ENCODE data around the gene CCDC134. TPM values are rescaled to one million over a fixed set of nuclear protein-coding genes. Genes with fewer than 3 reads are reported as not detected.

The CCDC134 gene
- total RNA-seq (12.2 TPM), polyA plus RNA-seq (ENCODE audit: insufficient read depth, low read depth, low replicate concordance) (5.0 TPM)
- long read RNA-seq, donor 1, partial matches to known transcripts, result 8 of 8 reads
- long read RNA-seq, donor 1, other reads (novel, unspliced or antisense), result 0 of 8 reads
- long read RNA-seq, donor 2, partial matches to known transcripts, result 0 of 2 reads
- long read RNA-seq, donor 2, other reads (novel, unspliced or antisense), result 0 of 2 reads
- long read RNA-seq, donor 3, result 0 reads
- long read RNA-seq, donor 4, partial matches to known transcripts, result 0 of 1 reads
- long read RNA-seq, donor 4, other reads (novel, unspliced or antisense), result 0 of 1 reads
- long read RNA-seq, donor 5, result 0 reads
- long read RNA-seq, donor 6, result 0 reads
- long read RNA-seq, donor 7, partial matches to known transcripts, result 0 of 4 reads
- long read RNA-seq, donor 7, other reads (novel, unspliced or antisense), result 0 of 4 reads
- long read RNA-seq, donor 8, partial matches to known transcripts, result 0 of 2 reads
- long read RNA-seq, donor 8, other reads (novel, unspliced or antisense), result 0 of 2 reads
- long read RNA-seq, donor 9, partial matches to known transcripts, result 0 of 1 reads
- long read RNA-seq, donor 9, other reads (novel, unspliced or antisense), result 0 of 1 reads
- long read RNA-seq, donor 10, partial matches to known transcripts, result 0 of 2 reads
- long read RNA-seq, donor 10, other reads (novel, unspliced or antisense), result 0 of 2 reads

DNA sequence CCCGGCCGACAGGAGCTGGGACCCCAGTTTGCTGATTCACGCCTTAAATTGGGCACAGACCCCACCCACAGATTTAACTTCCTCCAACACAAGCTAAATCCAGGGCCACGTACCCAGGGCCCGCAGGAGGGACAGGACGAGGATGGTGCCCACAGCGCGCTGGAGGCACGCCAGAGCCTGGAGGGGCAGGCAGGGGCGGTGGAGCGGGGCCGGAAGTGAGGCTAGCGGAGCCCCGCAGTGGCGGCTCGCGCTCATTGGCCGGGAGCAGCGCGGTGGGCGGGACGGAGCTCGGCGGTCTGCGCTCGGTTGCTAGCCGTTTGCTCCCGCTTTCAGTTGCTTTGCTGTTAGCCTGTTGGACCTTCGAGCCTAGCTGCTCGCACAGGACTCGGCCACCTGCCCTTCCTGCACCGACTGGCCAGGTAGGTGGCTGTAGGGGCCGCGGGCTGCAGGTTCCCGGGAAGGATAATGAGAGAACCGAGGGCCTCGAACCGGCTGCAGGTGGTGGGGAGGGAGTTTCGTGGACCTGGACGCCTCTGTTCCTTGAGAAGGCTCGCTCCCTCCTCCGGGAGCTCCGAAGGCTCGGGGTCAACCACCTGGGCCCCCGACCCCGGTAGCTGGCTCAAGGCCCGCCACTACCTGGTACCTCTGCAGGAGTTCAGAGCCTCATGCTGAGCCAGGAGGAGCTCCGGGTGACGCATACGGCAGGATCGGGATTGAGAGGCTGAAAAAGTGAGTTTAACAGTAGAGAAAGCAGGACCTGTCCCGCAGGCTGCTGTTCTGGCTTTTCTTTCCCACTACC, at the start of gene CCDC134:
CCDC134 (plus strand) TSS at position 332 of the 799 bp plus-strand sequence. CDS start 8,212 bp downstream, outside the sequence.
- peak within 1 kb of the TSS; percentile 79 to 91 (median 82) for H3K4me3 ChIP-seq (ENCODE audit: low read length in 3 of 3)
- H3K4me1 ChIP-seq (ENCODE audit: control insufficient read depth in 2 of 3, insufficient read depth in 2 of 3, low read depth in 1 of 3, low read length in 3 of 3), result peaks cover 0 to 17% (median 7%) of the 10 kb centered on the region in 3 donors
- DNase-seq, result peak; percentile 94 to 97 (median 95)
- TF ChIP-seq, protein P1, sequence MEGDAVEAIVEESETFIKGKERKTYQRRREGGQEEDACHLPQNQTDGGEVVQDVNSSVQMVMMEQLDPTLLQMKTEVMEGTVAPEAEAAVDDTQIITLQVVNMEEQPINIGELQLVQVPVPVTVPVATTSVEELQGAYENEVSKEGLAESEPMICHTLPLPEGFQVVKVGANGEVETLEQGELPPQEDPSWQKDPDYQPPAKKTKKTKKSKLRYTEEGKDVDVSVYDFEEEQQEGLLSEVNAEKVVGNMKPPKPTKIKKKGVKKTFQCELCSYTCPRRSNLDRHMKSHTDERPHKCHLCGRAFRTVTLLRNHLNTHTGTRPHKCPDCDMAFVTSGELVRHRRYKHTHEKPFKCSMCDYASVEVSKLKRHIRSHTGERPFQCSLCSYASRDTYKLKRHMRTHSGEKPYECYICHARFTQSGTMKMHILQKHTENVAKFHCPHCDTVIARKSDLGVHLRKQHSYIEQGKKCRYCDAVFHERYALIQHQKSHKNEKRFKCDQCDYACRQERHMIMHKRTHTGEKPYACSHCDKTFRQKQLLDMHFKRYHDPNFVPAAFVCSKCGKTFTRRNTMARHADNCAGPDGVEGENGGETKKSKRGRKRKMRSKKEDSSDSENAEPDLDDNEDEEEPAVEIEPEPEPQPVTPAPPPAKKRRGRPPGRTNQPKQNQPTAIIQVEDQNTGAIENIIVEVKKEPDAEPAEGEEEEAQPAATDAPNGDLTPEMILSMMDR (IDR thresholded peaks at IDR 0.05; ENCODE audit: borderline replicate concordance, extremely low read depth, insufficient read depth), result no peak
- no peak for FAIRE-seq
- H3K27me3 ChIP-seq (ENCODE audit: control insufficient read depth, insufficient read depth, low read length), result no peaks in the 10 kb centered on the region
- peak within 1 kb of the TSS; percentile 76 to 89 (median 81) for H3K9ac ChIP-seq (ENCODE audit: low read length in 3 of 3)
- no peaks in the 10 kb centered on the region for H3K36me3 ChIP-seq (ENCODE audit: control insufficient read depth in 2 of 3, insufficient read depth in 3 of 3, low read length in 3 of 3)
- intact Hi-C loops (cut with DNase I), result no loop called here
- H3K9me3 ChIP-seq (ENCODE audit: control insufficient read depth in 2 of 3, insufficient read depth in 1 of 3, low read length in 3 of 3), result no peaks in the 10 kb centered on the region
- peak within 1 kb of the TSS; percentile 91 to 93 for H3K27ac ChIP-seq (ENCODE audit: low read depth in 2 of 2, low read length in 2 of 2)

DNA sequence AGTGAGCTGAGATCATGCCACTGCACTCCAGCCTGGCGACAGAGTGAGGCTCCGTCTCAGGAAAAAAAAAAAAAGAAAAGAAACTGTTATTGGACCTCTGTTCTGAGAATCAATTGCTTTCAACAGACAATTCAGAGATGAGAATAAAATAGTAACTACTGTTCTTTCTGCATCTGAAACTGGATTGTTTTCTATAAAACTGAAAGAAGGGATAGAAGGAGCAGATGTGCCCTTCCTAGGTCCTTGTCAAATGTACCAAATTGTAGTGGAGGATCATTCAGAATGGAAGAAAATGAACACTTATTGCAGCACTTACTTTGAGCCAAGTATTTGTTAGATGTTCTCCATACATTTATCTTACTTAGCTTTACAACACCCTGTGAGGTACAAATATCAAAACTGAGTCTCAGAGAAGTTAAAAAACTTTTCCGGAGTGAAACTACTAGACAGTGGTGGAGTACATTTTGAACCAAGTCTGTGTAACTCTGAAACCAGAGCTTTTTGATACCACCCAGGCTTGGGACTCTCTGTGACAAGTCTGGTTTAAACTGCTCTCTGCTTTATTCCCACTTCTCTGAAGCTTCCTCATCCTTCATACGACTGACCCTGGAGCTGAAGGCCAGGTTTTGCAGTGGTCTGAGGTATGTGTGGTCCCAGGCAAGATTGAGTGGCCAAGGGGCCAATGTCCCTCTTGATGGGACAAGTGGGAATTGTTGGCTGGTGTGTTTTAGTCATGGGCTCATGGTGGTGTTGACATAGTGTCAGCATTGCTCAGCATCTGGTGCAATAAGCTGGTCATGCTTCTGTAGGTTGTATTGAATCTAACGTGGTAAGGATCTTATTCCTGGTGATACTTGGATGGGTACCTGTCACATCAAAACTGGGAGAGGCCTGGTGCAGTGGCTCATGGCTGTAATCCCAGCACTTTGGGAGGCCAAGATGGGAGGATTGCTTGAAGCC, 48.2 kb upstream of the CCDC134 start:
- DNase-seq (no peak), FAIRE-seq (no peak)
- no peaks in the 10 kb centered on the region for H3K9me3 ChIP-seq (ENCODE audit: control insufficient read depth in 2 of 3, insufficient read depth in 1 of 3, low read length in 3 of 3)
- no peak overlapping the region for H3K9ac ChIP-seq (ENCODE audit: low read length in 3 of 3)
- intact Hi-C loops (cut with DNase I), result no loop called here
- TF ChIP-seq, protein P1 (IDR thresholded peaks at IDR 0.05; ENCODE audit: borderline replicate concordance, extremely low read depth, insufficient read depth), result no peak
- H3K4me1 ChIP-seq (ENCODE audit: control insufficient read depth in 2 of 3, insufficient read depth in 2 of 3, low read depth in 1 of 3, low read length in 3 of 3), result no peaks in the 10 kb centered on the region
- no peak overlapping the region for H3K4me3 ChIP-seq (ENCODE audit: low read length in 3 of 3)
- H3K27ac ChIP-seq (ENCODE audit: low read depth in 2 of 2, low read length in 2 of 2), result no peak overlapping the region
- H3K27me3 ChIP-seq (ENCODE audit: control insufficient read depth, insufficient read depth, low read length), result no peaks in the 10 kb centered on the region
- H3K36me3 ChIP-seq (ENCODE audit: control insufficient read depth in 2 of 3, insufficient read depth in 3 of 3, low read length in 3 of 3), result no peaks in the 10 kb centered on the region

DNA sequence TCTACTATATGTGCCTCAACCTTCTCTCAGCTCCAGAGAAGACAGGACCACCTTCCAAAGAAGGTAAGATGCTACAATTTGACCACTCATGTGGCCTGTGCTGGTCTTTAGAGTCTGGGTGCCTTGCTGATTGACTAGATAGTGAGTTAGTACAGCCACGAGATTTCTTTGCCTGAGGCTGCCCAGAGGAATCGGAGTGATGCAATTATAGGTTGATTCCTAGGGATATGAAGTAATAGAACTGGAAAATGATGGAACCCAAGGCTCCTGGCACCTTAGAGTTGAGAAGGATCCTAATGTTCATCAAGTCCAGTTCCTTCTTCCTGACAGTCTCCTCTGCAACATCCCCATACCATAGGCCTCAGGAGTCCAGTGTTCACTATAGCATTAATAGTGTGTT, 46.5 kb upstream of the CCDC134 start:
- no peaks in the 10 kb centered on the region for H3K9me3 ChIP-seq (ENCODE audit: control insufficient read depth in 2 of 3, insufficient read depth in 1 of 3, low read length in 3 of 3)
- FAIRE-seq (no peak), DNase-seq (no peak)
- H3K27me3 ChIP-seq (ENCODE audit: control insufficient read depth, insufficient read depth, low read length), result no peaks in the 10 kb centered on the region
- no peak overlapping the region for H3K9ac ChIP-seq (ENCODE audit: low read length in 3 of 3)
- intact Hi-C loops (cut with DNase I), result no loop called here
- no peaks in the 10 kb centered on the region for H3K4me1 ChIP-seq (ENCODE audit: control insufficient read depth in 2 of 3, insufficient read depth in 2 of 3, low read depth in 1 of 3, low read length in 3 of 3)
- H3K27ac ChIP-seq (ENCODE audit: low read depth in 2 of 2, low read length in 2 of 2), result no peak overlapping the region
- no peaks in the 10 kb centered on the region for H3K36me3 ChIP-seq (ENCODE audit: control insufficient read depth in 2 of 3, insufficient read depth in 3 of 3, low read length in 3 of 3)
- TF ChIP-seq, protein P1 (IDR thresholded peaks at IDR 0.05; ENCODE audit: borderline replicate concordance, extremely low read depth, insufficient read depth), result no peak
- H3K4me3 ChIP-seq (ENCODE audit: low read length in 3 of 3), result no peak overlapping the region
